HEK293 (cell line): ENCODE data around the gene VAMP5.

Experiments used
- GLIS1 ChIP-seq: fragments of 450-650 bp; formaldehyde crosslinking; IDR thresholded peaks from 2 replicates; pipeline ENCODE4 v1.5.1; 2016; ENCODE audit warnings: missing biosample characterization, missing genetic modification characterization
- HOXA7 ChIP-seq: sonication (generic); formaldehyde crosslinking; IDR thresholded peaks from 2 replicates; pipeline ENCODE4 v1.8.1; 2022; ENCODE audit warnings: missing genetic modification reagents, borderline replicate concordance
- IKZF3 ChIP-seq: fragments of 450-650 bp; IDR thresholded peaks from 2 replicates; pipeline ENCODE4 v1.5.0; 2018; ENCODE audit warnings: missing biosample characterization, mild to moderate bottlenecking, missing genetic modification characterization, moderate library complexity
- KLF16 ChIP-seq: fragments of 450-650 bp; formaldehyde crosslinking; IDR thresholded peaks from 2 replicates; pipeline ENCODE4 v1.5.1; 2017; ENCODE audit warnings: missing biosample characterization, missing genetic modification characterization
- OSR2 ChIP-seq: fragments of 450-650 bp; formaldehyde crosslinking; IDR thresholded peaks from 2 replicates; pipeline ENCODE4 v1.5.1; 2016; ENCODE audit warnings: missing biosample characterization, missing genetic modification characterization
- SP2 ChIP-seq: fragments of 450-650 bp; formaldehyde crosslinking; IDR thresholded peaks from 2 replicates; pipeline ENCODE4 v1.5.1; 2016; ENCODE audit warnings: missing biosample characterization, missing genetic modification characterization
- ZBTB11 ChIP-seq: fragments of 450-650 bp; formaldehyde crosslinking; conservative IDR thresholded peaks from 2 replicates; pipeline ENCODE4 v1.5.1; 2016; ENCODE audit warnings: low read depth, missing biosample characterization, missing genetic modification characterization
- ZBTB20 ChIP-seq: fragments of 450-650 bp; formaldehyde crosslinking; IDR thresholded peaks from 2 replicates; pipeline ENCODE4 v1.5.1; 2016; ENCODE audit warnings: missing biosample characterization, missing genetic modification characterization
- ZFHX2 ChIP-seq: fragments of 450-650 bp; formaldehyde crosslinking; conservative IDR thresholded peaks from 2 replicates; pipeline ENCODE4 v1.5.1; 2016; ENCODE audit warnings: missing biosample characterization, missing genetic modification characterization
- ZFP3 ChIP-seq: fragments of 450-650 bp; formaldehyde crosslinking; IDR thresholded peaks from 2 replicates; pipeline ENCODE4 v1.5.1; 2016; ENCODE audit warnings: low read depth, missing biosample characterization, missing genetic modification characterization
- ZNF10 ChIP-seq: fragments of 450-650 bp; formaldehyde crosslinking; IDR thresholded peaks from 2 replicates; pipeline ENCODE4 v1.5.1; 2017; ENCODE audit warnings: missing biosample characterization, missing genetic modification characterization
- ZNF112 ChIP-seq: fragments of 450-650 bp; formaldehyde crosslinking; IDR thresholded peaks from 2 replicates; pipeline ENCODE4 v1.5.0; 2017; ENCODE audit warnings: missing biosample characterization, missing genetic modification characterization
- ZNF140 ChIP-seq: fragments of 450-650 bp; formaldehyde crosslinking; IDR thresholded peaks from 2 replicates; pipeline ENCODE4 v1.5.1; 2016; ENCODE audit warnings: missing biosample characterization, missing genetic modification characterization
- ZNF155 ChIP-seq: fragments of 450-650 bp; formaldehyde crosslinking; IDR thresholded peaks from 2 replicates; pipeline ENCODE4 v1.5.1; 2016; ENCODE audit warnings: missing biosample characterization, missing genetic modification characterization
- ZNF157 ChIP-seq: fragments of 450-650 bp; formaldehyde crosslinking; IDR thresholded peaks from 2 replicates; pipeline ENCODE4 v1.5.1; 2016; ENCODE audit warnings: missing biosample characterization, missing genetic modification characterization
- ZNF19 ChIP-seq: fragments of 450-650 bp; formaldehyde crosslinking; IDR thresholded peaks from 2 replicates; pipeline ENCODE4; 2016; ENCODE audit warnings: missing biosample characterization, missing genetic modification characterization, low read depth
- ZNF341 ChIP-seq: fragments of 450-650 bp; formaldehyde crosslinking; IDR thresholded peaks from 2 replicates; pipeline ENCODE4; 2016; ENCODE audit warnings: low read depth, missing biosample characterization, missing genetic modification characterization
- ZNF354C ChIP-seq: fragments of 450-650 bp; formaldehyde crosslinking; IDR thresholded peaks from 2 replicates; pipeline ENCODE4 v1.5.1; 2016; ENCODE audit warnings: missing biosample characterization, missing genetic modification characterization, low read depth, borderline replicate concordance
- ZNF37A ChIP-seq: fragments of 450-650 bp; IDR thresholded peaks from 2 replicates; pipeline ENCODE4 v1.5.1; 2018; ENCODE audit warnings: missing biosample characterization, missing genetic modification characterization
- ZNF426 ChIP-seq: fragments of 450-650 bp; formaldehyde crosslinking; IDR thresholded peaks from 2 replicates; pipeline ENCODE4 v1.5.1; 2017; ENCODE audit warnings: missing biosample characterization, missing genetic modification characterization, mild to moderate bottlenecking, inconsistent platforms, moderate library complexity
- ZNF433 ChIP-seq: fragments of 450-650 bp; formaldehyde crosslinking; IDR thresholded peaks from 2 replicates; pipeline ENCODE4 v1.5.1; 2016; ENCODE audit warnings: missing biosample characterization, missing genetic modification characterization, low read depth
- ZNF473 ChIP-seq: fragments of 450-650 bp; formaldehyde crosslinking; IDR thresholded peaks from 2 replicates; pipeline ENCODE4 v1.5.1; 2017; ENCODE audit warnings: missing biosample characterization, missing genetic modification characterization
- ZNF561 ChIP-seq: fragments of 450-650 bp; IDR thresholded peaks from 2 replicates; pipeline ENCODE4 v1.5.1; 2018; ENCODE audit warnings: missing biosample characterization, missing genetic modification characterization, borderline replicate concordance
- ZNF600 ChIP-seq: fragments of 450-650 bp; formaldehyde crosslinking; IDR thresholded peaks from 2 replicates; pipeline ENCODE4 v1.5.1; 2016; ENCODE audit warnings: missing biosample characterization, missing genetic modification characterization
- ZNF623 ChIP-seq: fragments of 450-650 bp; formaldehyde crosslinking; IDR thresholded peaks from 2 replicates; pipeline ENCODE4 v1.5.1; 2016; ENCODE audit warnings: missing biosample characterization, missing genetic modification characterization
- ZNF654 ChIP-seq: fragments of 450-650 bp; formaldehyde crosslinking; IDR thresholded peaks from 2 replicates; pipeline ENCODE4 v1.5.1; 2016; ENCODE audit warnings: low read depth, missing biosample characterization, missing genetic modification characterization
- ZNF785 ChIP-seq: fragments of 450-650 bp; formaldehyde crosslinking; IDR thresholded peaks from 2 replicates; pipeline ENCODE4 v1.5.1; 2016; ENCODE audit warnings: missing biosample characterization, missing genetic modification characterization
- ZNF792 ChIP-seq: fragments of 450-650 bp; formaldehyde crosslinking; IDR thresholded peaks from 2 replicates; pipeline ENCODE4 v1.5.1; 2016; ENCODE audit warnings: missing biosample characterization, missing genetic modification characterization
- TF ChIP-seq, protein P1 (sequence below): fragments of 450-650 bp; formaldehyde crosslinking; IDR thresholded peaks from 2 replicates; pipeline ENCODE4 v1.5.1; 2016; ENCODE audit warnings: missing biosample characterization, missing genetic modification characterization, borderline replicate concordance

The VAMP5 gene

GRCh38 chr2:85537600-85538506, 46.4 kb upstream of the VAMP5 start (continued):
- TF ChIP-seq ZBTB20 (peak; percentile 39; the same call in 1 of the 2 replicates), ZNF473 (tag by site-specific recombination) (no peak), ZNF785 (tag by site-specific recombination) (no peak), OSR2 (no peak), ZNF19 (tag by site-specific recombination) (no peak), ZNF792 (tag by site-specific recombination) (no peak), GLIS1 (tag by site-specific recombination) (peak; percentile 82), ZNF157 (tag by site-specific recombination) (no peak), ZNF37A (tag by site-specific recombination) (no peak), SP2 (peak; percentile 41), IKZF3 (tag by site-specific recombination) (peak; percentile 66), ZBTB11 (tag by site-specific recombination) (no peak; the same call in 1 of the 2 replicates), ZNF341 (tag by site-specific recombination) (peak; percentile 61), ZNF561 (tag by site-specific recombination) (no peak), ZNF112 (no peak), ZNF433 (tag by site-specific recombination) (no peak), ZNF140 (no peak), ZFP3 (tag by site-specific recombination) (no peak), ZNF426 (no peak), HOXA7 (no peak), KLF16 (no peak), ZFHX2 (no peak), ZNF600 (tag by site-specific recombination) (peak; percentile 55; the same call in 1 of the 2 replicates), ZNF10 (peak; percentile 67; the same call in 1 of the 2 replicates), ZNF623 (tag by site-specific recombination) (no peak), ZNF354C (tag by site-specific recombination) (no peak), ZNF155 (tag by site-specific recombination) (no peak), ZNF654 (tag by site-specific recombination) (no peak)
- TF ChIP-seq, protein P1, sequence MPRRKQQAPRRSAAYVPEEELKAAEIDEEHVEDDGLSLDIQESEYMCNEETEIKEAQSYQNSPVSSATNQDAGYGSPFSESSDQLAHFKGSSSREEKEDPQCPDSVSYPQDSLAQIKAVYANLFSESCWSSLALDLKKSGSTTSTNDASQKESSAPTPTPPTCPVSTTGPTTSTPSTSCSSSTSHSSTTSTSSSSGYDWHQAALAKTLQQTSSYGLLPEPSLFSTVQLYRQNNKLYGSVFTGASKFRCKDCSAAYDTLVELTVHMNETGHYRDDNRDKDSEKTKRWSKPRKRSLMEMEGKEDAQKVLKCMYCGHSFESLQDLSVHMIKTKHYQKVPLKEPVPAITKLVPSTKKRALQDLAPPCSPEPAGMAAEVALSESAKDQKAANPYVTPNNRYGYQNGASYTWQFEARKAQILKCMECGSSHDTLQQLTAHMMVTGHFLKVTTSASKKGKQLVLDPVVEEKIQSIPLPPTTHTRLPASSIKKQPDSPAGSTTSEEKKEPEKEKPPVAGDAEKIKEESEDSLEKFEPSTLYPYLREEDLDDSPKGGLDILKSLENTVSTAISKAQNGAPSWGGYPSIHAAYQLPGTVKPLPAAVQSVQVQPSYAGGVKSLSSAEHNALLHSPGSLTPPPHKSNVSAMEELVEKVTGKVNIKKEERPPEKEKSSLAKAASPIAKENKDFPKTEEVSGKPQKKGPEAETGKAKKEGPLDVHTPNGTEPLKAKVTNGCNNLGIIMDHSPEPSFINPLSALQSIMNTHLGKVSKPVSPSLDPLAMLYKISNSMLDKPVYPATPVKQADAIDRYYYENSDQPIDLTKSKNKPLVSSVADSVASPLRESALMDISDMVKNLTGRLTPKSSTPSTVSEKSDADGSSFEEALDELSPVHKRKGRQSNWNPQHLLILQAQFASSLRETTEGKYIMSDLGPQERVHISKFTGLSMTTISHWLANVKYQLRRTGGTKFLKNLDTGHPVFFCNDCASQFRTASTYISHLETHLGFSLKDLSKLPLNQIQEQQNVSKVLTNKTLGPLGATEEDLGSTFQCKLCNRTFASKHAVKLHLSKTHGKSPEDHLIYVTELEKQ (tag by site-specific recombination): no peak
